GM21515 (cell line): Measurements from ENCODE around the gene SMIM35.

Experiments used
- ATAC-seq: cut with Tn5 transposase; IDR thresholded peaks from one replicate; pipeline ENCODE4 v1.9.1; 2021; ENCODE audit not compliant: unreplicated experiment

The SMIM35 gene

GRCh38 chr11:118045191-118045590, 41.6 kb downstream of the SMIM35 start:
- ATAC-seq: no peak

- no peak for ATAC-seq
Measured at GRCh38 chr11:118042796-118043195, 44.0 kb downstream of the SMIM35 start.

GRCh38 chr11:118042141-118042540, 44.6 kb downstream of the SMIM35 start:
- no peak for ATAC-seq

- ATAC-seq: no peak
Measured at GRCh38 chr11:118033443-118033842, 53.3 kb downstream of the SMIM35 start.

GRCh38 chr11:118028626-118029025, 58.1 kb downstream of the SMIM35 start:
- no peak for ATAC-seq

GRCh38 chr11:118027694-118028093, 59.1 kb downstream of the SMIM35 start:
- ATAC-seq: no peak

GRCh38 chr11:118021146-118021545, 65.6 kb downstream of the SMIM35 start:
- no peak for ATAC-seq

GRCh38 chr11:118018401-118018800, 68.4 kb downstream of the SMIM35 start:
- no peak for ATAC-seq

- ATAC-seq: no peak
Measured at GRCh38 chr11:118017631-118018315, 69.0 kb downstream of the SMIM35 start.

GRCh38 chr11:118017111-118017510, 69.7 kb downstream of the SMIM35 start:
- ATAC-seq: no peak

- ATAC-seq: no peak
Measured at GRCh38 chr11:118016104-118016503, 70.7 kb downstream of the SMIM35 start.

- ATAC-seq: no peak
Measured at GRCh38 chr11:118015385-118015841, 71.3 kb downstream of the SMIM35 start.

- ATAC-seq: no peak
Measured at GRCh38 chr11:118014022-118014421, 72.7 kb downstream of the SMIM35 start.

GRCh38 chr11:118012083-118012669, 74.6 kb downstream of the SMIM35 start:
- no peak for ATAC-seq

GRCh38 chr11:118010738-118011461, 75.9 kb downstream of the SMIM35 start:
- peak; percentile 70 for ATAC-seq

- peak; percentile 2 for ATAC-seq
Measured at GRCh38 chr11:118009864-118010737, 76.7 kb downstream of the SMIM35 start.

- ATAC-seq: no peak
Measured at GRCh38 chr11:118008271-118008911, 78.4 kb downstream of the SMIM35 start.

- peak; percentile 37 for ATAC-seq
Measured at GRCh38 chr11:118007563-118008270, 79.0 kb downstream of the SMIM35 start.

- ATAC-seq: no peak
Measured at GRCh38 chr11:118007040-118007439, 79.7 kb downstream of the SMIM35 start.

- ATAC-seq: no peak
Measured at GRCh38 chr11:118006153-118006534, 80.6 kb downstream of the SMIM35 start.
